ENCODE results near the gene ZNF516.
"Not testable (repeated sequence)": the region's sequence is repeated elsewhere in the genome, so short reads cannot be mapped to it uniquely, and the experiment has no call there.

The ZNF516 gene

GRCh38 chr18:76495006-76495370 lies at the start of gene ZNF516:
Gene ZNF516, minus strand, starts transcription at chr18:76495242. Its CDS starts 52,188 bp downstream, at chr18:76443054.
- DNase-seq = no peak

GRCh38 chr18:76538846-76539245 lies 43.8 kb upstream of the ZNF516 start:
- DNase-seq = no peak

DNA sequence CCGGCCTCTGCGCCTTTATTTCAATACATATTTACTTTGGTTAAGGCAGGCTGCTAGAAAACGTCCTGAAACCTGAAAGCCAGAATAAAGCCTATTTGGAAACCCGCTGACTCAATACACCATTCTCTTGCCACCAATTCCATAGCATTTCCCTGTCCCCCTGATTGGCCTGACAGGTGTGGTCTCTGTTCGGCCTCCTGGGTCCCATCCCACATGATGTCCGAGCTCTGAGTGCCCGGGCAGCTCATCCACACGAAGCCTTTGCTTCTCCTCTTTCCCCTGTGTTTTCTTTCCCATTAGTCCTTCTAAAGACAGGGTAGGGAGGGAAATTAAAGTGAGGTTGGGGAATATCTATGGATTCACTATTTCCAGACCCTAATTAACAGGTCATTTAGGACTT lies 42.6 kb upstream of the ZNF516 start:
- DNase-seq = no peak

DNA sequence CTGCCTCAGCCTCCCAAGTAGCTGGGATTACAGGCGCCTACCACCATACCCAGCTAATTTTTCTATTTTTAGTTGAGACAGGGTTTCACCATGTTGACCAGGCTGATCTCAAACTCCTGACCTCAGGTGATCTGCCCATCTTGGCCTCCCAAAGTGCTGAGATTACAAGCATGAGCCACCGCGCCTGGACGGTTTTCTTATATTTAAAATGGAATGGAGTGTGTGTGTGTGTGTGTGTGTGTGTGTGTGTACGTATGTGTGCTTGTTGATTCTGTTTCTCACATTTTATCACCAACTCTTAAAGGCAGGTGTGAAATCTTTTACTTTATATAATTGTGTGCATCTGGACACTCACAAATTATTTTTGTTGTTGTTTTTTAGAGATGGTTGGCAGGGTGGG lies 41.6 kb upstream of the ZNF516 start:
- DNase-seq = not testable (repeated sequence)

GRCh38 chr18:76532875-76533274 lies 37.8 kb upstream of the ZNF516 start:
- no peak for DNase-seq

- DNase-seq = no peak
Observed at GRCh38 chr18:76530846-76531245, 35.8 kb upstream of the ZNF516 start.

DNA sequence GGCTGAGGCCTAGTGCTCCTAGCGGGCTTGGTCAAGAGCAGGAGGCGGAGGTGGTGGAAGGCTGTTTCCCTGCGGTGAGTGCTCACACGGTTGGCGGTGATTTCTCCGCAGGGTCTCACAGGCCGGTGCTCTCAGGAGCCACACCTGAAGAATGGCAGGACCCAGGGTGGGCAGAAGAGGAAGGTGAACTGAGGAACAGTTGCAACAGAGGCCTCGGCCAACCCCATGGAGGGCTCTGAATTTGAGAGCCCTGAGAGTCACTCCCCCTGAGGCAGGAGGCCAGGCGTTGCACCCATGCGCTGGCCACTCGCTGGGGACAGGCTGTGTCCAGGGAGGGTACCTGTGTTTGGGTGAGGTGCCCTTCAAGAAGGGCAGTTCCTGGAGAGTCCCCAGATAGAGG lies 35.3 kb upstream of the ZNF516 start:
- no peak for DNase-seq

GRCh38 chr18:76529433-76529811 lies 34.4 kb upstream of the ZNF516 start:
- DNase-seq = no peak

DNA sequence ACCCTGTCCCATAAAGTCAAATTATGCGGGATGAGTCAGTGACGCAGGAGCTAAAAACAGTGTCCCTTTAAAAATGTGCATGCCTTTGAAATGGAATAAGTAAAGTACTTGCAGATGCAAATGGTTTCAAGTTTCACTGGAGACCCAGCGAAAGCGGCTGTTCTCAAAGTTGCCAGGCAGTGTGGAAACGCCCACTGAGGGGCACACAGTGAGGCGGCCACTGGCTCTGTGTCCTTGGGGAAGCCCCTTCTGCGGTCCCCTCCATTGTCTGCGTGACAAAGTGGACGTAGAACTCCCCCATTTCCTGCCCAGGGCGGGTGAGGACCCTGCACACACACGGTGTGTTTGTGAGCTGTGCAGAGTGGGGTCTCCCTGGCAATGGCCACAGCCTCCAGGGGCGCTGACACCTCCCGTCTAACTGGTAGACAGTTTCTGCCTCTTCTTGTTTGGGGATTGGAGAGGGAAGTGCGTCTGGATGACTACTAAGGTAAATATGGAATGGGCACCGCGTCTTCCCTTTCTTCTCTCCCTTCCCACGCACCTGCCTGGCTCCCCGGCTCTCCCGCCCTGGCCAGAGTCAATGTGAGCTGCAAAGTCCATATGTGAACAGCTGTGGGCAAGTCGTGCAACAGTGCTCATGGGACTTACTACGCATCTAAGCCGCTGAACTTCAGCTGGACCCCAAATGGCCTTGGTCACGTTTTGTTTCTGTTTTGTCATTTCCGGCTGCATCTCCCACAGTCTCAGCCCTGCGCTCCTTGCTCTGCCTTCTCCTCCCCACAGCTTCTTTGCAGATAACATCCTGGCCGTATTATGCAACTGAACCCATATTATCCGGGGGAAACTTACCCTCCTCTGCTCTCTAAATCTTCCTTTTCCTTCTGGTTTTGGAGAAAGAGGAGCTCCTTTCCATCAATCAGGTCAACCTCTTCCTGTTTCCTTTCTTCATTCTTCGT lies 33.7 kb upstream of the ZNF516 start:
- DNase-seq = no peak

- no peak for DNase-seq
Observed at GRCh38 chr18:76525911-76526310, 30.9 kb upstream of the ZNF516 start.

- DNase-seq = no peak
Observed at GRCh38 chr18:76524900-76525698, 30.1 kb upstream of the ZNF516 start.

GRCh38 chr18:76524477-76524876 lies 29.4 kb upstream of the ZNF516 start:
- no peak for DNase-seq

- DNase-seq = no peak
Observed at GRCh38 chr18:76522551-76522950, 27.5 kb upstream of the ZNF516 start.

- no peak for DNase-seq
Observed at GRCh38 chr18:76522122-76522503, 27.1 kb upstream of the ZNF516 start.

- no peak for DNase-seq
Observed at GRCh38 chr18:76521417-76522121, 26.5 kb upstream of the ZNF516 start.

DNA sequence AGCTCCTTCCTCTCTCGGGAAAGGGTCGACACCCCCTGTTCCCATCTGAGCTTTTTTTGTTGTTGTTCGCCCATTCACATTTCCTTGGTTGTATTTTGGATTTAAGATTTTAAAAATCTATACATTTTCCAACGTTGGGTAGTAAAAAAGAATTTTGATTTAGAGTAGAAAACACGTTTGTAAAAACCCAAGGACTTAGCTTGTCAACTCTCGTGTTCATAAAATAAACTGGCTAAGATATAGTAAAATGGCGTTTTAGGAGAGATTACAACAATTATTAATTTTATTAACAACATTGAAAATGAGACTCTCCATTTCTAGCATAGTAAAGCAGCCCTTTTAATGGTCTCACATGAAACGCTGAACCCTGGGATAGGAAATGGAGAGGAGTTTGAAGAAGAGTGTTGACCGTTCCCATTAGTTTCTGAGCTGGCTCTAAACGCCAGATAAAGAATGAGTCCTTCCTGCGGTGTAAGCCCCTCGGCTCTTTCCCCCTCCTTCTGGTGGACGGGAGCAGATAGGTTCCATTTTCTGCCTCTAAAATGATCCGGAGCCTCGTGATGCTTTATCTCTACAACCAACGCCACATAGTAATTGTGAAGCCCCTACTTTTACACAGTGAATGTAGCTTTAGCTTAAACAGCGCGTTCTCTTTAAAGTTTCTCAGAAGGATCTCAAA lies 24.0 kb upstream of the ZNF516 start:
- DNase-seq = no peak

DNA sequence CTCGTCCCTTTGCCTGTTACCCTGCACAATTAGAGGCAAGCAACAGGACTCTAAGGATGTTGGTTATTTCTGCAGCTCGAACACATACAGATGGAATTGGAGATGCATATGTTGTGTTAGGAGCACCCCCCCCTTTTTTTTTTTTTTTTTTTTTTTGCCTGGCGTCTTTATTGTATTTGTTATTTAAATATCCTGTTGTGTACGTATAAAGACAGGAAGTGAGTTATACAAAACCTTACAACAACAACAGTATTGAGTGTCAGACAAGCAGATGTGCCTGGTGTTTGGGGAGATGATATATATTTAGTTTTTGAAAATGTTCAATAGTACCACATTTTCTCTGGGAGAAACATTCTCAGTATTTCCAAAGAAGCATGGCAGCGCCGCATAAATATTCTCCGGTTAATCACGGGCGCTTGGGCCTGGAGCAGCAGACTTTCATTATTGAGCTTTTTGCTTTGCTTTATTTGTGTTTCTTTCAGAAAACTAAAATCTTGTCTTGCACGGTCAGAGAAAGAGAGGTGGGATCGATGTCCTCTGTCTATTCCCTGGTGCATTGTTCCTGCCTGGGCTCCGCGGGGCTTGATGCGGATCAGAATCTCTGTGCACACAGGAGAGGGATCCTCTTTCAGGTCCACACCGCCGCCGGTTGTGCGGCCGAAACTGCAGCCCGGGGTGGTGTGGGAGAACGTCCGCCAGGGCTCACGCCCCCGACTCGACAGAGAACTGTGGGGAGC lies 23.2 kb upstream of the ZNF516 start:
- DNase-seq = no peak

DNA sequence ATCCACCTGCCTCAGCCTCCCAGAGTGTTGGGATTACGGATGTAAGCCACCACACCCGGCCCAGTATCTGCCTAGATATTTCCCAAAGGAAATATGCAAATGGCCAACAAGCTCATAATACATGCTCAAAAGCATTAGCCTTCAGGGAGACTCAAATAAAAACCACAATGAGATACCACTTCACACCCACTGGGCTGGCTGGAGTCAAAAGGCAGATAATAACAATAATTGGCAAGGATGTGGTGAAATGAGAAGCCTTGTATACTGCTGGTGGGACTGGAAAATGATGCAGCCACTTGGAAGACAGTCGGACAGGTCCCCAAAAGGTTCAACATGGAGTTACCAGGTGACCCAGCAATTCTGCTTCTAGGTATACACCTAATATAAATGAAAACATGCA lies 20.5 kb upstream of the ZNF516 start:
- no peak for DNase-seq

DNA sequence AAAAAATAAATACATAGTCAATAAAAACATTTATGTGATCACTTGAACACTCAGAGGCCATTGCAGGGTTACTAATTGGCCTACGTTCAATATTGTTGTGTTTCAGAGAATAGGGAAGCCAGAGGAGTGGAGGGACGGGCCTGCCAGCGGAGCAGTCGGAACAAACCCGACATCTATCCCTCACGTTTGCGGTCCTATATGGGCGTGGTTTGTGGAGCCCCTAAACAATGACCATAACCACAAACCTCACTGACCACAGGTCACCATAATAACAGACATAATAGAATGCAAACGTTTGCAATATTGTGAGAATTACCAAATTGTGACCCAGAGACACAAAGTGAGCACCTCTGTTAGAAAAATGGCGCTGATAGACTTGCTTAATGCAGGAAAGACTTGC lies 19.5 kb upstream of the ZNF516 start:
- no peak for DNase-seq

GRCh38 chr18:76507830-76508385 lies 12.9 kb upstream of the ZNF516 start:
- no peak for DNase-seq

- no peak for DNase-seq
Observed at GRCh38 chr18:76506974-76507764, 12.1 kb upstream of the ZNF516 start.
